ENCODE measurements around the gene CCDC90B. TPM values are rescaled to one million over a fixed set of nuclear protein-coding genes. Genes with fewer than 3 reads are reported as not detected.

CCDC90B gene
- total and polyA plus RNA-seq, 2 of the 13 experiments (the other 11 are each of a cell fraction or from before 2014, with no cell fraction given) = 17.1 to 46.1 TPM

GRCh38 chr11:83285771-83286528 lies at the start of gene CCDC90B (continued):
- TF ChIP-seq PHF8 (CRISPR knock-in tag; IDR thresholded peaks at IDR 0.05) (peak; percentile 90), RBFOX2 (IDR thresholded peaks at IDR 0.05; ENCODE audit: low read depth, low read length) (peak; percentile 96), SNRNP70 (IDR thresholded peaks at IDR 0.05; ENCODE audit: low read depth, low read length) (no peak), MYPOP (CRISPR knock-in tag; IDR thresholded peaks at IDR 0.05) (no peak), HNF4A (CRISPR knock-in tag; IDR thresholded peaks at IDR 0.05) (peak; percentile 94), ZKSCAN1 (IDR thresholded peaks at IDR 0.05; ENCODE audit: low read length) (no peak), ZNF567 (CRISPR knock-in tag; IDR thresholded peaks at IDR 0.05; ENCODE audit: borderline replicate concordance) (no peak), THAP9 (CRISPR knock-in tag; IDR thresholded peaks at IDR 0.05; ENCODE audit: borderline replicate concordance) (peak; percentile 99), SP2 (CRISPR knock-in tag; IDR thresholded peaks at IDR 0.05) (no peak; the same call in 1 of the 2 replicates), MED1 (CRISPR knock-in tag; IDR thresholded peaks at IDR 0.05) (peak; percentile 20; the same call in 1 of the 2 replicates), ZNF512B (CRISPR knock-in tag; IDR thresholded peaks at IDR 0.05; ENCODE audit: borderline replicate concordance) (peak; percentile 74; the same call in 1 of the 2 replicates), TBP (CRISPR knock-in tag; IDR thresholded peaks at IDR 0.05) (peak; percentile 83; the same call in 1 of the 2 replicates), SALL1 (CRISPR knock-in tag; IDR thresholded peaks at IDR 0.05) (peak; percentile 89; the same call in 1 of the 2 replicates), ZNF281 (CRISPR knock-in tag; IDR thresholded peaks at IDR 0.05; ENCODE audit: borderline replicate concordance) (no peak), ZNF782 (CRISPR knock-in tag; IDR thresholded peaks at IDR 0.05; ENCODE audit: borderline replicate concordance) (no peak; the same call in 1 of the 2 replicates), IKZF4 (CRISPR knock-in tag; IDR thresholded peaks at IDR 0.05; ENCODE audit: borderline replicate concordance, low read depth, not compliant biosample characterization) (no peak)

Data from HepG2 (cell line).